Effector memory CD4-positive, alpha-beta T cell (primary cell): ENCODE data around the gene NUTF2.

Experiments
- DNase-seq, 3 donors: peaks; one replicate each; pipeline ENCODE4 v3.0.0-alpha.2; 2020
- H3K27ac ChIP-seq: 2 replicates; pipeline ENCODE4 v1.7.0; 2013; ENCODE audit warnings: mild to moderate bottlenecking, low read length, moderate library complexity; ENCODE audit not compliant: insufficient read depth, poor library complexity, severe bottlenecking
- H3K27me3 ChIP-seq: replicated peaks from 2 replicates; pipeline ENCODE4 v1.7.0; 2013; ENCODE audit warnings: mild to moderate bottlenecking, low read length; ENCODE audit not compliant: insufficient read depth, control insufficient read depth, poor library complexity, severe bottlenecking
- H3K36me3 ChIP-seq: 2 replicates; pipeline ENCODE4 v1.7.0; 2013; ENCODE audit warnings: mild to moderate bottlenecking, low read length, moderate library complexity; ENCODE audit not compliant: control insufficient read depth, insufficient read depth
- H3K4me1 ChIP-seq: 2 replicates; pipeline ENCODE4 v1.7.0; 2013; ENCODE audit warnings: low read length, mild to moderate bottlenecking; ENCODE audit not compliant: control insufficient read depth, insufficient read depth, poor library complexity, severe bottlenecking
- H3K4me3 ChIP-seq: 2 replicates; pipeline ENCODE4 v1.7.0; 2013; ENCODE audit warnings: low read length, low read depth, mild to moderate bottlenecking; ENCODE audit not compliant: insufficient read depth, poor library complexity, severe bottlenecking
- H3K9me3 ChIP-seq: 2 replicates; pipeline ENCODE4 v1.7.0; 2013; ENCODE audit warnings: mild to moderate bottlenecking, low read length, moderate library complexity; ENCODE audit not compliant: control insufficient read depth

Gene NUTF2

DNA sequence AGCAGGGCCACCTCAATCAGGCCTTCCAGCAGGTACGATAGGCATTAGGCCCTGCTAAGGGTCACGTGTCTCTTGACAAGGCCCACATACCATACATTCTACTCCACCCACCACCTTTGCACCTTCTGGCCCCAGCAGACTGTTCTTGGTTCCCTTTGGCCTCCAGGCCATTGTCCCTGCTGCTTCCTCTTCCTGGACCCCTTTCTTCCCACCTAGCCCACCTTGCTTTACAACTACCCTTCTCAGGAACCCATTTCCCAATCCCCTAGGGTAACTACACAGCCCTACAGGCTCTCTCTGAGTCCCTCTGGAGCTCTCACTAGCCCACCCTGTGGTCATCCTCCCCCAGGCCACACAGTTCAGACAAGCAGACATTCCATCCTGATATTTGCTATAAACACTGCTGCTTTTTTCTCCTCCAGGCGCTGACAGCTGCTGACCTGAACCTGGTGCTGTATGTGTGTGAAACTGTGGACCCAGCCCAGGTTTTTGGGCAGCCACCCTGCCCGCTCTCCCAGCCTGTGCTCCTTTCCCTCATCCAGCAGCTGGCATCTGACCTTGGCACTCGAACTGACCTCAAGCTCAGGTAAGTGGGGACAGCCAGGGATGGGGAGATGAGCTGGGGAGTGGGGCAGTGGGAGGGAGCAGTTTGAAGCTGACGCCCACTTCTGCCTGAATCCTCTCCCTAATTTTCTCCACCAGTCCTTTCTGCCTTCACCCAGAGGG lies 36.6 kb downstream of the NUTF2 start:
- Histone ChIP-seq H3K27ac (no peak overlapping the region), H3K4me1 (no peaks in the 10 kb centered on the region)

DNA sequence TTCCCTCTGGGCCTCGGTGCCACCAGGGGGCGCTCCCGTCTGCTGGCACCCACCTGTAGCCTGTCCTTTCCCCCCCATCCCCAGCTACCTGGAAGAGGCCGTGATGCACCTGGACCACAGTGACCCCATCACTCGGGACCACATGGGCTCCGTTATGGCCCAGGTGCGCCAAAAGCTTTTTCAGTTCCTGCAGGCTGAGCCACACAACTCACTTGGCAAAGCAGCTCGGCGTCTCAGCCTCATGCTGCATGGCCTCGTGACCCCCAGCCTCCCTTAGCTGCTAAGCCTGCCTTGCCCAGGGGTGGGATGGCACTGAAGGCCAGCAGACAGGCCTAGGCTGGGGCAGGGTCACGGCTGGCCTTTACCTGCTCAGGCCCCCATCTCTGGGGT lies 37.1 kb downstream of the NUTF2 start:
- DNase-seq: peak; percentile 48 to 59 (median 54)
- Histone ChIP-seq H3K4me3 (no peak overlapping the region), H3K36me3 (peaks cover 70% of the 10 kb centered on the region), H3K9me3 (no peaks in the 10 kb centered on the region), H3K4me1 (no peaks in the 10 kb centered on the region), H3K27me3 (no peaks in the 10 kb centered on the region), H3K27ac (no peak overlapping the region)

More for the DNA sequence above, 36.6 kb downstream of the NUTF2 start:
- Histone ChIP-seq H3K36me3 (peaks cover 75% of the 10 kb centered on the region), H3K4me3 (no peak overlapping the region), H3K9me3 (no peaks in the 10 kb centered on the region), H3K27me3 (no peaks in the 10 kb centered on the region)
- DNase-seq: no peak

DNA sequence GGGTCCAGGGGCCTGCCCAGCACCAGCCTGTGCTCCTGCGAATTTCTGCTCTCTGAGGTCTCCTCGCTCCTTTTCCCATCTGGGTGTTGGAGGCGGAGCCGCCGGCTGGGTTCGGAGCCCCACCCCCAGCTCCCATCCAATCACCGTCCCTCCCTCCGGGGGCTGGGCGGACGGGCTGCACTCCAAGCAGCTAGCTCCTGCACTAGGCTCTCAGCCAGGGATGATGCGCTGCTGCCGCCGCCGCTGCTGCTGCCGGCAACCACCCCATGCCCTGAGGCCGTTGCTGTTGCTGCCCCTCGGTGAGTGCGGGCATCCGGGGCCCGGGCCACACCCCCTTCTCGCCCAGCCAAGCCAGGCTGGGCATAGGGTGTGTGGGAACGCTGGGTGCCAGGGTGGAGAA lies 38.0 kb downstream of the NUTF2 start, which contains the start of gene NRN1L:
Gene NRN1L, plus strand, starts transcription at position 202 of the 400 bp plus-strand sequence. Its CDS starts 19 bp downstream, at position 221.
- H3K27me3 ChIP-seq: no peaks in the 10 kb centered on the region
- no peaks in the 10 kb centered on the region for H3K4me1 ChIP-seq
- H3K27ac ChIP-seq: no peak within 1 kb of the TSS
- no peak for DNase-seq
- peaks cover 61% of the 10 kb centered on the region for H3K36me3 ChIP-seq
- no peaks in the 10 kb centered on the region for H3K9me3 ChIP-seq
- no peak within 1 kb of the TSS for H3K4me3 ChIP-seq

DNA sequence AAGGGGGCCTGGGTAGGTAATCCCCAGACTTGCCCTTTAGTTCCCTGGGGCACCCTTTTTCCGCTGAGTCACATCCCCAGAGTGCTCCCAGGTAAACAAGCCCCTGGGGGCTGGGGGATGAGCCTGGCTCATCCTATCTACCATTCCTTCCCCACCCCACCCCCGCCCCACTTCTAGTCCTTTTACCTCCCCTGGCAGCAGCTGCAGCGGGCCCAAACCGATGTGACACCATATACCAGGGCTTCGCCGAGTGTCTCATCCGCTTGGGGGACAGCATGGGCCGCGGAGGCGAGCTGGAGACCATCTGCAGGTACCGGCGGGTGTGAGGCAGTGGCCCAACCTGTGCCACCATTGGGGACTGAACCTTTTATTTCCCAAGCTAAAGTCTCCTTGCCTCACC lies 38.8 kb downstream of the NUTF2 start:
- Histone ChIP-seq H3K27me3 (no peaks in the 10 kb centered on the region), H3K36me3 (peaks cover 53% of the 10 kb centered on the region), H3K9me3 (no peaks in the 10 kb centered on the region), H3K4me1 (no peaks in the 10 kb centered on the region), H3K27ac (no peak overlapping the region), H3K4me3 (no peak overlapping the region)
- DNase-seq: no peak

DNA sequence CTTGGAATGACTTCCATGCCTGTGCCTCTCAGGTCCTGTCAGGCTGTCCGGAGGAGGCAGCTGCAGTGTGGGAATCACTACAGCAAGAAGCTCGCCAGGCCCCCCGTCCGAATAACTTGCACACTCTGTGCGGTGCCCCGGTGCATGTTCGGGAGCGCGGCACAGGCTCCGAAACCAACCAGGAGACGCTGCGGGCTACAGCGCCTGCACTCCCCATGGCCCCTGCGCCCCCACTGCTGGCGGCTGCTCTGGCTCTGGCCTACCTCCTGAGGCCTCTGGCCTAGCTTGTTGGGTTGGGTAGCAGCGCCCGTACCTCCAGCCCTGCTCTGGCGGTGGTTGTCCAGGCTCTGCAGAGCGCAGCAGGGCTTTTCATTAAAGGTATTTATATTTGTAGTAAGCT lies 39.2 kb downstream of the NUTF2 start:
- Histone ChIP-seq H3K4me3 (no peak overlapping the region), H3K27me3 (no peaks in the 10 kb centered on the region), H3K9me3 (no peaks in the 10 kb centered on the region), H3K36me3 (peaks cover 49% of the 10 kb centered on the region), H3K4me1 (no peaks in the 10 kb centered on the region), H3K27ac (no peak overlapping the region)
- DNase-seq: no peak

DNA sequence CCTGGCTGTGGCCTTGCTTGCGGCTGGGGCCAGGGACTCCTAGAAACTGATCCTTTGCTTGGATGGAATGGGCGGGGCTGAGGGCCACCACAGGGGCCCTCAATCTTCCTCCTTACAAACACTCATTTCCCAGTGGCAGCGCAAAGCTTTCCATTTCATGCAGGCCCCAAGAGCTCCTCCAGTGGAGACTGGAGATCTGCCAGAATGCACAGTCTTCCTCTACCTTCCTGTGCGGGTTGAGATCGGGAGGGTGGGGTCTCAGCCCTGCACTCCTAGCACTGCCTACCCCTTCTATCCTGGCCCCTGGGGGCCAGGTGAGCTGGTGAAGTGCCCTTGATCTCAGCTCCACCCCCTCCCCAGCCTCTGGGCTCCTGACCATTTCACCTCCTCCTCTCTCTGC lies 39.7 kb downstream of the NUTF2 start:
- Histone ChIP-seq H3K4me1 (no peaks in the 10 kb centered on the region), H3K36me3 (peaks cover 44% of the 10 kb centered on the region), H3K27me3 (no peaks in the 10 kb centered on the region), H3K27ac (no peak overlapping the region), H3K4me3 (no peak overlapping the region), H3K9me3 (no peaks in the 10 kb centered on the region)
- DNase-seq: no peak

- Histone ChIP-seq H3K36me3 (peaks cover 25% of the 10 kb centered on the region), H3K4me3 (no peak overlapping the region), H3K4me1 (peaks cover 6% of the 10 kb centered on the region), H3K27ac (no peak overlapping the region), H3K27me3 (no peaks in the 10 kb centered on the region), H3K9me3 (no peaks in the 10 kb centered on the region)
- no peak for DNase-seq
These were observed 41.6 kb downstream of the NUTF2 start for GRCh38 chr16:67888331-67888730.

DNA sequence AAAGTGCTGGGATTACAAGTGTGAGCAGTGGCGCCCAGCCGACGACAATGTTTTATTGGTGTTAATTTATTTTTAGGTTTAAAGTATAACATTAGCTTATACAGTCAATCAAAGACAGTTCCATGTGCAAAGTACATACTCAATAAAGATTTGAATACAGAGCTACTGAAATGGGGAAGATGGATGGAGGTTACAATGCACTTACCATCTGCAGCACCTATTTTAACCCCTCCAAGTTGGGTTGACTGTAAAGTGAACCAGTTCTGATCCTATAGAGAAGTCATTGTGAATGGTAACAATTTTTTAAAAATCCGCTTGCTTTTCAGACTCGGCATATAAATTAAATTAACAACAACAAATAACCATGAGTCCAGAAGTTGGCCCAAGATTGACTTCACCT lies 45.6 kb downstream of the NUTF2 start:
- Histone ChIP-seq H3K4me3 (peak overlapping the region; percentile 92), H3K27ac (no peak overlapping the region), H3K36me3 (no peaks in the 10 kb centered on the region), H3K9me3 (no peaks in the 10 kb centered on the region), H3K4me1 (peaks cover 17% of the 10 kb centered on the region), H3K27me3 (no peaks in the 10 kb centered on the region)
- DNase-seq: no peak

DNA sequence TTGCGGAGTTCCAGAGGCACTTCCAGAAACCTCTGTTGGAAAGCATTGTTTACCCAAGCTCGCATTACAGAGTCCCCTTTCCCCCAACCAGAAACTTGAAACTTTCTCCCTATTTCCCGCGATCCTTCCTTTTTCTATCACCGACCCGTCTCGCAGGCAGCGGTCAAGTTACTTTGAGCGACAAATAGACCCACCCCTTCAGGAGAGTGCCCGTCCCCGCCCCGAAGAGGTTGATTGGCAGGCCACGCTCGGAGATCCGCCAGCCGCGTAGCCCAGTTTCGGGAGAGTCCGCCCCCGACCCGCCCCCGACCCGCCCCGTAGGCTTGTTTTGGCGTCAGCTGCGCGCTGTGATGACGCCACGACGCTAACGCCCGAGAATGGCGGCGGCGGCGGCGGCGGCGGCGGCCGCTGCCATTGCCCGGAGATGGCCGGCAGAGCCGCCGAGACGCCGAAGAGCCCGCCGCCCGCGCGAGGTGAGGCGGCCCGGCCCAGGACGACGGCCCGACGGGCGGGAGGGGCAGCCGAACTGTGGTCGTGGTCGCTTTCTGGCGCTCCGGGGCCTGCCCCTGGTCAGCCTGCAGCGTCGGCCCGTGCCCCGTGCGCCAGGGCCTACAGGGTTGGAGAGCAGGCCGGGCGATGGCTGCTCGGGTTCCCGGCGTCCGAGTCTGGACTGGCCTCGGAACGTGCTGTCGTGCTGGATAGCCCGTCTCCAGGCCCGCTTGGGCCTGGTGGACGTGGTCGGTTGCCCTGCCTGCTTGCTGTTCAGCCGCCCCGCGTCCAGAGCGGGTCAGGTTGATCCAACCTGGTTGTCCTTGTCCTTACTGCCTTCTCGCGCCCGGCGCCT lies 46.4 kb downstream of the NUTF2 start, which contains the start of gene PSKH1:
Gene PSKH1, plus strand, starts transcription at position 356 of the 844 bp plus-strand sequence. CDS start 15,496 bp downstream, outside the sequence.
- H3K27me3 ChIP-seq: no peaks in the 10 kb centered on the region
- peak within 1 kb of the TSS; percentile 92 for H3K4me3 ChIP-seq
- H3K27ac ChIP-seq: peak within 1 kb of the TSS; percentile 85

More for the DNA sequence above, 46.4 kb downstream of the NUTF2 start, which contains the start of gene PSKH1:
- DNase-seq: peak; percentile 89 to 93 (median 90)
- Histone ChIP-seq H3K9me3 (no peaks in the 10 kb centered on the region), H3K36me3 (no peaks in the 10 kb centered on the region), H3K4me1 (peaks cover 17% of the 10 kb centered on the region)
